Ammon's horn (tissue), 1 donor: Measurements from ENCODE around the gene CSF2RB.

Experiments
- DNase-seq: peaks from one replicate; pipeline ENCODE4 v3.0.0-alpha.2; 2016; ENCODE audit warnings: low spot score

CSF2RB gene

GRCh38 chr22:36936362-36937116 is 23.1 kb downstream of the CSF2RB start:
- peak; percentile 28 for DNase-seq

GRCh38 chr22:36937319-36938027 is 24.0 kb downstream of the CSF2RB start:
- DNase-seq: no peak

GRCh38 chr22:36938028-36938425 is 24.6 kb downstream of the CSF2RB start:
- DNase-seq: no peak

- no peak for DNase-seq
Measured at GRCh38 chr22:36938886-36939285, 25.5 kb downstream of the CSF2RB start.

- no peak for DNase-seq
Measured at GRCh38 chr22:36940676-36941075, 27.2 kb downstream of the CSF2RB start.

- no peak for DNase-seq
Measured at GRCh38 chr22:36942556-36942955, 29.1 kb downstream of the CSF2RB start.

- DNase-seq: no peak
Measured at GRCh38 chr22:36946421-36947158, 33.2 kb downstream of the CSF2RB start.

- no peak for DNase-seq
Measured at GRCh38 chr22:36948273-36949225, 35.1 kb downstream of the CSF2RB start.

- no peak for DNase-seq
Measured at GRCh38 chr22:36950797-36951590, 37.6 kb downstream of the CSF2RB start.

GRCh38 chr22:36951746-36952145 is 38.3 kb downstream of the CSF2RB start:
- DNase-seq: no peak

- DNase-seq: no peak
Measured at GRCh38 chr22:36953239-36954080, 40.0 kb downstream of the CSF2RB start.

- DNase-seq: no peak
Measured at GRCh38 chr22:36954251-36955014, 41.0 kb downstream of the CSF2RB start.

- DNase-seq: no peak
Measured at GRCh38 chr22:36955691-36956090, 42.3 kb downstream of the CSF2RB start.

GRCh38 chr22:36958366-36958765 is 44.9 kb downstream of the CSF2RB start:
- DNase-seq: no peak

- no peak for DNase-seq
Measured at GRCh38 chr22:36961626-36962025, 48.2 kb downstream of the CSF2RB start.

GRCh38 chr22:36963302-36963701 is 49.9 kb downstream of the CSF2RB start:
- DNase-seq: no peak

GRCh38 chr22:36964106-36964505 is 50.7 kb downstream of the CSF2RB start:
- no peak for DNase-seq

GRCh38 chr22:36965696-36966095 is 52.3 kb downstream of the CSF2RB start:
- no peak for DNase-seq
